Measurements from ENCODE around the gene ALDOC.

GRCh38 chr17:28584434-28584833 lies 7.7 kb upstream of the ALDOC start:
- no peak for TF ChIP-seq CTCF (conservative IDR thresholded peaks at IDR 0.05; ENCODE audit: low read length)
- TF ChIP-seq EZH2phosphoT487 (IDR thresholded peaks at IDR 0.05; ENCODE audit: borderline replicate concordance) = no peak

Data from Loucy (cell line).